Measurements from ENCODE around the gene S100A6.
A peak's percentile ranks its signal among the peaks of the same experiment; 100 is the strongest.

S100A6 gene

DNA sequence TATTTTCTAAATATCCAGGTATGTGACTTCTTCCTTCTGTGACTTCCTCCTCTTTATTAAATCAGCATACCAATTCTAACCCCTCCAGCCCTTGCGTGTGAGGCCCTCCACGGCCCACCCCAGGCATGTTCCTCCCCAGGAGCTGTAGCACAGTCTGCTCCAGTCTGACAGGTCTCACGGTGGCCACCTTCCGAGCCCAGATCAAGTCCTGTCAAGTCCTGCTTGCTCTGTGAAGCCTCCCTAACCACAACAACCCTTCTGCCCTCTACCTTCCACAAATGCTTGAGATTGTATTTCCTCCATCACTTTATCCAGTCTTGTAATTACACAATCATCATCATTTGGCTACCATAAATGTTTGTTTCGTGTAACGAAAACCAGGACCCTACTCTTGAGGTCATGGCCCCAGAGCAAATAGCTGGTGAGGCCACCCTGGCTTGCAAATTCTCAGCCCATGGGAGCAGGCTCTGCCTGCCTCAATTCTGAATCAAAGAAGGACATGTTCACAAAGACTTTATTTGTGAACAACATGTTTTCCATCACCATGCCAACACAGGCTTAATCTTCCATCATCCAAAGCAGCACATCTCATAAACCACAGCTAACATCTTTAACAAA, 42.3 kb downstream of the S100A6 start:
- H3K27ac ChIP-seq, result no peak overlapping the region
- in situ Hi-C loops (cut with HindIII; ENCODE audit: low pct_ligation_motif_present, low sequenced_read_pairs), result loop anchor here (25.0 kb wide), 1 partner anchor 131 kb away; the partner anchor contains the start of gene S100A9
- no peak overlapping the region for H3K4me3 ChIP-seq (ENCODE audit: low read depth, low read length)
- no peak for DNase-seq
- H3K27me3 ChIP-seq (replicated peaks), result no peaks in the 10 kb centered on the region
- no peaks in the 10 kb centered on the region for H3K36me3 ChIP-seq (replicated peaks)
- TF ChIP-seq, protein P1, sequence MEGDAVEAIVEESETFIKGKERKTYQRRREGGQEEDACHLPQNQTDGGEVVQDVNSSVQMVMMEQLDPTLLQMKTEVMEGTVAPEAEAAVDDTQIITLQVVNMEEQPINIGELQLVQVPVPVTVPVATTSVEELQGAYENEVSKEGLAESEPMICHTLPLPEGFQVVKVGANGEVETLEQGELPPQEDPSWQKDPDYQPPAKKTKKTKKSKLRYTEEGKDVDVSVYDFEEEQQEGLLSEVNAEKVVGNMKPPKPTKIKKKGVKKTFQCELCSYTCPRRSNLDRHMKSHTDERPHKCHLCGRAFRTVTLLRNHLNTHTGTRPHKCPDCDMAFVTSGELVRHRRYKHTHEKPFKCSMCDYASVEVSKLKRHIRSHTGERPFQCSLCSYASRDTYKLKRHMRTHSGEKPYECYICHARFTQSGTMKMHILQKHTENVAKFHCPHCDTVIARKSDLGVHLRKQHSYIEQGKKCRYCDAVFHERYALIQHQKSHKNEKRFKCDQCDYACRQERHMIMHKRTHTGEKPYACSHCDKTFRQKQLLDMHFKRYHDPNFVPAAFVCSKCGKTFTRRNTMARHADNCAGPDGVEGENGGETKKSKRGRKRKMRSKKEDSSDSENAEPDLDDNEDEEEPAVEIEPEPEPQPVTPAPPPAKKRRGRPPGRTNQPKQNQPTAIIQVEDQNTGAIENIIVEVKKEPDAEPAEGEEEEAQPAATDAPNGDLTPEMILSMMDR (IDR thresholded peaks at IDR 0.05; ENCODE audit: low read depth, low read length, missing control alignments), result no peak

DNA sequence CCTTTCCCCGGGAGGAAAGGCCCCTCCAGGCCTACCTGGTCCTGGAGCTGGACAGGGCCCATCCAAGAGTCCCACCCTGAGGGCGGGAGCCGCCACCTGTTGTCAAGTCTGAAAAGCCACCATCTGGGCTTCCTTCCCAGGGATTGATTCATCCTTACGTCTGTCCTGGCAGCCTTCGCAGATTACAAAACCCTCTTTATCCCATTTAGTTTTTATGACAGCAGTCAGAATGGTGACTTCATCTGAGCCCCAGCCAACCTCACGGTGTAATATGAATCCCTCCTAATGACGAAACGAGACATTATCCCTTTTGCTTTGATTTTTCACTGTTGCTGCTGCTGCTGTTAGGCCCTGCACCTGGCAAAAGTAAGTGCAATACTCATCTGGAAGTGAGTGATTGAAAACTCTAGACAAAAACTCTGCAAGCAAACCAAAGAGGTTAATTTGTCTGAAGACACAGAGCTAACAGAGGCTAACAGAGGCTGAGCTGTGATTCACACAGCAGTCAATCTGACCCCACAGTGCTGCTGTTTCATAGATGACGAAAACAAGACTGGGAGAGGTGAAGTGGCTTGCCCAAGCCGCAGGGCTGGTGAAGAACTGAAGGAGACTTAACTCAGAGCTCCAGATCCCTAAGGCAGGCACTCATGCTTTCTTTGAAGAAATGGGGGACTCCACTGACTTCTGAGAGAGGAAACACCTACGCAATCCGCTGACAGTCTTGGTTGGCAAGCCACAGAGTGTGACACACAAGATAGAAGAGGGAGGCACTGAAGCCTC, 45.3 kb downstream of the S100A6 start:
- H3K27me3 ChIP-seq (replicated peaks), result no peaks in the 10 kb centered on the region
- in situ Hi-C loops (cut with HindIII; ENCODE audit: low pct_ligation_motif_present, low sequenced_read_pairs), result loop anchor here (25.0 kb wide), 1 partner anchor 128 kb away; the partner anchor contains the start of gene S100A9
- H3K27ac ChIP-seq, result peak overlapping the region; percentile 58
- TF ChIP-seq, protein P1 (IDR thresholded peaks at IDR 0.05; ENCODE audit: low read depth, low read length, missing control alignments), result no peak
- H3K36me3 ChIP-seq (replicated peaks), result no peaks in the 10 kb centered on the region
- DNase-seq, result peak; percentile 83
- no peak overlapping the region for H3K4me3 ChIP-seq (ENCODE audit: low read depth, low read length)

DNA sequence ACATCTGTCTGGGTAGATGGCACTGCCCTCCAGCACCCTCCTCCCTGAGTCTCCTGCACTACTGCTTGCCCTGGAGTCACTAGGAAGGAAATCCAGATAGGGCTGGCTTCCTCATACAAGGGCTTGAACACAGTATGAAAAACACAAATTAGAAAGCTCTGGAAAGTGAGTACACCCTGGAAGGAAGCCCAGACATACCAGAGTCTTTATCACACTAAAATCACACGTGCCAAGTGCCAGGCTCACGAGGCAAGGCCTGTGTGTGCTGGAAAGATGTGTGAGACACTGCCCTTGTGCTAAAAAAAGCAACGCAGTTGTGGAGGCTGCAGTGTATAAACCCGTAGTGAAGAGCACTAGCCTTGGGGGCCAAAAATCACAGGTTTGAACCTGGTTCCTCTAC, 47.1 kb downstream of the S100A6 start:
- TF ChIP-seq, protein P1 (IDR thresholded peaks at IDR 0.05; ENCODE audit: low read depth, low read length, missing control alignments), result no peak
- in situ Hi-C loops (cut with HindIII; ENCODE audit: low pct_ligation_motif_present, low sequenced_read_pairs), result loop anchor here (25.0 kb wide), 1 partner anchor 126 kb away; the partner anchor contains the start of gene S100A9
- no peaks in the 10 kb centered on the region for H3K36me3 ChIP-seq (replicated peaks)

DNA sequence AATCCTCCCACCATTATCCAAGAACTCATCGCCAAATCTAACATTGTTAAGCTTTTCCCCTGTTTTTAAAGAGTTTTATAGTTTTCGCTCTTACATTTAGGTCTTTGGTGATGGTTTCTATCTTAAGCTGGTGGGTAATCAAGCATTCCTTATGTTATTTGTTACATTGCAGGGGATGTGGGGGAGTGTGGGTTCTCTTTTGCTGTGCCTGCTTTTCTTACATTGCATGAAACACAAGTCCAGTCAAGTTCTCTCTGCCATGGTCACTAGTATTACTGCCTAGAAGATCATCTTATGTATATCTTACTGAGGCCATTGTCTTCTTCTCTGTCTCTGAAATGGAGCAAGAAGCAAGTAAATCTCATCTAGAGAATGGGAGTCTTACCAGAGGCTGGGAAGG, 48.1 kb downstream of the S100A6 start:
- Histone ChIP-seq H3K36me3 (replicated peaks) (no peaks in the 10 kb centered on the region), H3K27ac (no peak overlapping the region), H3K27me3 (replicated peaks) (no peaks in the 10 kb centered on the region), H3K4me3 (ENCODE audit: low read depth, low read length) (no peak overlapping the region)
- in situ Hi-C loops (cut with HindIII; ENCODE audit: low pct_ligation_motif_present, low sequenced_read_pairs), result loop anchor here (25.0 kb wide), 1 partner anchor 125 kb away; the partner anchor contains the start of gene S100A9
- no peak for DNase-seq
- TF ChIP-seq, protein P1 (IDR thresholded peaks at IDR 0.05; ENCODE audit: low read depth, low read length, missing control alignments), result no peak

More for the DNA sequence above, 47.1 kb downstream of the S100A6 start:
- no peak overlapping the region for H3K4me3 ChIP-seq (ENCODE audit: low read depth, low read length)
- H3K27me3 ChIP-seq (replicated peaks), result no peaks in the 10 kb centered on the region
- no peak for DNase-seq
- no peak overlapping the region for H3K27ac ChIP-seq

DNA sequence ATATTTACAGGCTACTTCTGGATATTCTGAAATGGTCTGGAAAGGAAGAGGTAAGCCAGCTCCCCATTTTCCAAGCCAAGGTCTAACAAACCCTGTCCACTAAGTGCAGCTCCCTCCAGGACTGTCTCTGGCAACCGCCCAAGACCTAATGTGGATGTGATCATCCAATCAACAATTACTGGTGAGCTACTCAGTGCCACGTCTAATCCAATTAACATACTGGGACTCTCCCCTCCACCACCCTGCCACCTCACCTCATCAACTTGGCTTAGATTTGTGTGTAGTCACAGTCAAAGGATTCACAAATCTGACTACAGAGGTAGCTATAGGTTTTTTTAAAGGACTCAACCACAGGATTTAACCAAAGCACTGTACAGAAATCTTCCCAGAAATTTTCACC, 49.9 kb downstream of the S100A6 start:
- H3K27me3 ChIP-seq (replicated peaks), result no peaks in the 10 kb centered on the region
- TF ChIP-seq, protein P1 (IDR thresholded peaks at IDR 0.05; ENCODE audit: low read depth, low read length, missing control alignments), result no peak
- H3K4me3 ChIP-seq (ENCODE audit: low read depth, low read length), result no peak overlapping the region
- H3K36me3 ChIP-seq (replicated peaks), result no peaks in the 10 kb centered on the region
- in situ Hi-C loops (cut with HindIII; ENCODE audit: low pct_ligation_motif_present, low sequenced_read_pairs), result loop anchor here (25.0 kb wide), 1 partner anchor 124 kb away; the partner anchor contains the start of gene S100A9
- no peak overlapping the region for H3K27ac ChIP-seq
- DNase-seq, result no peak

Data from brain microvascular endothelial cell (primary cell).